H54 (cell line): ENCODE data around the gene NOM1.
"Not testable (repeated sequence)": the region's sequence is repeated elsewhere in the genome, so short reads cannot be mapped to it uniquely, and the experiment has no call there.

Experiments
- DNase-seq: peaks from one replicate; pipeline ENCODE4 v3.0.0; 2011; ENCODE audit warnings: low spot score, mixed read lengths; ENCODE audit not compliant: insufficient read length
- FAIRE-seq: peaks from 3 replicates; lab custom pipeline; 2011; peaks lifted over from hg19 to GRCh38; lab: Jason Lieb, UNC
- POLR2A ChIP-seq: IDR thresholded peaks from 2 replicates; pipeline ENCODE4 v1.6.1; 2011; ENCODE audit warnings: low read depth, mild to moderate bottlenecking, low read length

Gene NOM1

GRCh38 chr7:156927571-156928405, 21.7 kb upstream of the NOM1 start:
- no peak for FAIRE-seq
- no peak for DNase-seq

GRCh38 chr7:156928406-156928747, 21.1 kb upstream of the NOM1 start:
- FAIRE-seq: no peak
- DNase-seq: no peak
- TF ChIP-seq POLR2A: no peak

More at GRCh38 chr7:156927571-156928405, 21.7 kb upstream of the NOM1 start:
- no peak for TF ChIP-seq POLR2A

- FAIRE-seq (no peak), DNase-seq (no peak)
- no peak for TF ChIP-seq POLR2A
Observed at GRCh38 chr7:156929789-156930539, 19.5 kb upstream of the NOM1 start.

- no peak for DNase-seq
- no peak for TF ChIP-seq POLR2A
- no peak for FAIRE-seq
Observed at GRCh38 chr7:156932006-156932405, 17.5 kb upstream of the NOM1 start.

- no peak for TF ChIP-seq POLR2A
- DNase-seq (peak; percentile 59), FAIRE-seq (no peak)
Observed at GRCh38 chr7:156935250-156935649, 14.3 kb upstream of the NOM1 start.

GRCh38 chr7:156936766-156937165, 12.7 kb upstream of the NOM1 start:
- not testable (repeated sequence) for FAIRE-seq

GRCh38 chr7:156940421-156941122, 8.9 kb upstream of the NOM1 start:
- FAIRE-seq (no peak), DNase-seq (no peak)
- TF ChIP-seq POLR2A: no peak

More at GRCh38 chr7:156936766-156937165, 12.7 kb upstream of the NOM1 start:
- not testable (repeated sequence) for DNase-seq

GRCh38 chr7:156941393-156942182, 7.9 kb upstream of the NOM1 start:
- DNase-seq: no peak
- no peak for TF ChIP-seq POLR2A
- FAIRE-seq: no peak

- FAIRE-seq: no peak
- DNase-seq: no peak
- no peak for TF ChIP-seq POLR2A
Observed at GRCh38 chr7:156942708-156943090, 6.8 kb upstream of the NOM1 start.

- DNase-seq (no peak), FAIRE-seq (no peak)
- TF ChIP-seq POLR2A: no peak
Observed at GRCh38 chr7:156943091-156944041, 6.1 kb upstream of the NOM1 start.

GRCh38 chr7:156944876-156945275, 4.6 kb upstream of the NOM1 start:
- no peak for FAIRE-seq
- no peak for DNase-seq
- no peak for TF ChIP-seq POLR2A

GRCh38 chr7:156947120-156947843, 2.2 kb upstream of the NOM1 start:
- FAIRE-seq (no peak), DNase-seq (no peak)
- TF ChIP-seq POLR2A: no peak
